ENCODE results near the gene NUDT15. TPM values are rescaled to one million over a fixed set of nuclear protein-coding genes. Genes with fewer than 3 reads are reported as not detected.

The NUDT15 gene
- total and polyA plus RNA-seq, 2 of the 8 experiments (the other 6 are each of a cell fraction or from before 2014, with no cell fraction given): 37.8 to 65.9 TPM

- TF ChIP-seq CHD7 (IDR thresholded peaks at IDR 0.05; ENCODE audit: insufficient replicate concordance, low read length): no peak
- no peak for TF ChIP-seq YY1 (IDR thresholded peaks at IDR 0.05; ENCODE audit: low read depth, low read length)
- no peak for TF ChIP-seq CEBPB (IDR thresholded peaks at IDR 0.05; ENCODE audit: low read depth, low read length)
- no peak for TF ChIP-seq E2F6 (IDR thresholded peaks at IDR 0.05)
- no peak for TF ChIP-seq SRF (IDR thresholded peaks at IDR 0.05; ENCODE audit: low read depth, low read length)
Measured at GRCh38 chr13:48050550-48050949, 13.0 kb downstream of the NUDT15 start (continued).
